HPDE6-E6E7 (cell line): ENCODE data around the gene RCSD1.
"Not testable (repeated sequence)": the region's sequence is repeated elsewhere in the genome, so short reads cannot be mapped to it uniquely, and the experiment has no call there.

ENCODE experiments used
- DNase-seq: peaks from one replicate; pipeline ENCODE4 v3.0.0; 2011; ENCODE audit warnings: missing footprints; ENCODE audit errors: extremely low spot score

The RCSD1 gene

DNA sequence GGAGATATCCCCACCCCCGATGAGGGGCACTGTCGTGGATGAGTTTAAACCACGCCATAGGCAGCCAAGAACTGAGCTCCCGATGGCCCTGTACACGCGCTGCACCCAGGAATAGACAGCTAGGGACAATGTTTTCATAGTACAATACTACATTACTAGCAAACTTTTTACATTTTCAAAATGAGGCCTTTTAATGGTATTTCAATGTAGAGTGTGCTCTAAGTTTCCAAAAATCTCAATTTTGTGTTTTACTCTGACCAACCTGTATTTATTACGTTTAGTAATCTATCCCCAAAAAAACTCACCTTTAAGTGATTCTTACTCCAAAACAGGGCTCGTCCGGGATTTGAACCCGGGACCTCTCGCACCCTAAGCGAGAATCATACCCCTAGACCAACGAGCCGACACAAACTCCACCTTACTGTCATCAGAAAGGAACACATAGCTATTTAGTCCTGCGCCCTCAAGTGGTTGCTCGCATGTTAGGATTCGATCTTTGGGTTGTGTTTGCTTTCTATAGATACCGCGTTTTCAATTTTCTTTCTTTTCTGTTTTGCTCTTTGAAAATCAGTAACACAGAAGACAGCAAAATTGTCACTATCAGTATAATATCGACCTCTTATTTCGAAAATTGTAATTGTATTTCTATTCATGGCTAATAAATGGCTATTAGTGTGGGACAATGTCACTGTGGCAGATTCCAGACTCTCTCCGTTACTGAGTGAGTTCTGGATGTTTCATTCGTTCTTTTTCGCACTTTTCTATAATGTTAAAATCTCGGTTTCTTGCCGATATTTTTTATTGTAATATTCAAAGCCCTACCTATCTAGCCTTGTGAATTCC is 85.3 kb downstream of the RCSD1 start:
- peak; percentile 53 for DNase-seq

DNA sequence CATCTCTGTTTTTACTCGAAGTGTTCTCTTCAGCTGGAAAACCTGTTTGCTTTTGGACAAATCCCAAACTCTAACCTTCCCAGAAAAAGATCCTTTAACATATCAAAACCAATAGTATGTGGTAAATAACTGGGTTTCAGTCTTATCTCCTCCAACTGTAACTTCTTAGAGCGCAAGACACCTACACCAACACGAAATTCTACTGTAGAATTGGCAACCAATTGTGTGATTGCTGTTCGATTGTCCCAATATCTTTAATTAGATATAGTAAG is 85.9 kb downstream of the RCSD1 start:
- DNase-seq, result no peak

DNA sequence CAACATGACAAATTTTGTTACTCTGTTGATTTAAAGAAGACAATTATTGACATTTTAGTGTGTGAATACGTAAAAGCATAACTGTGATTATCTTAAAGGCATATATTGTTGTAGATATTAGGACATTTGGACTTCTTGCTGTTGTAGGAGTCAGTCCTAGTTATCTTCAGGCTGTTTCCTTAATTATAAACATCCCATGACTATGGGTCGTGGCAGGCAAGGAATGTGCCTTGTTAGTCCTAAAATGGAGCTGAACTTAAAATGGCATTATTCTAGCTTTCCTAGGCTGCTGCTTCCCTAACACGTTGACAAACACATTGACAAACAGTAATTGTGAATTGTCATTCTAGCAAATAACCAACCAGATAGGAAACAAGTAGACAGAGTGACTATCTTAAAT is 87.3 kb downstream of the RCSD1 start:
- no peak for DNase-seq

GRCh38 chr1:167718914-167719691 is 89.1 kb downstream of the RCSD1 start:
- DNase-seq, result no peak

- DNase-seq, result not testable (repeated sequence)
These were observed 89.8 kb downstream of the RCSD1 start for GRCh38 chr1:167719715-167720421.

GRCh38 chr1:167720965-167721616 is 91.1 kb downstream of the RCSD1 start:
- no peak for DNase-seq

DNA sequence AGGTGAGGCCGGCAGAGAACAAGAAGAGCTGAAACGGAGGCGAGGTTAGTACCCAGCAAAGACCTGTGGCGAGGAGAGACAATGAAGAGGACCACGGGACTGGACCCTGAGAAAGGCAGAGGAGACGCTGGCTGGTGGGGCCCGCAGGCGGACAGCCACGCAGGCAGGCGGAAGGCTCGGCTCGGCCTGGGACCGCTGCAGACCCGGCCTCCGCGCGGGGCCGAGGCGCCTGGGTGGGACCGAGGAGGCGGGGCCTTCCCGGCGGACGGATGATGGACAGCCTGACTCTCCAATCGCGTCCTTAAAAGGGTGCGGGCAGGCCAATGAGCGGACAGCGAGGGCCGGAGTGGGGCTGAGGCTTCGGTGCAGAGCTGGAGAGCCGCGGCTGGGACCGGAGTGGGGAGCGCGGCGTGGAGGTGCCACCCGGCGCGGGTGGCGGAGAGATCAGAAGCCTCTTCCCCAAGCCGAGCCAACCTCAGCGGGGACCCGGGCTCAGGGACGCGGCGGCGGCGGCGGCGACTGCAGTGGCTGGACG is 91.7 kb downstream of the RCSD1 start, which contains the start of gene MPZL1:
Gene MPZL1 (plus strand): TSS at position 366 of the 535 bp plus-strand sequence. CDS start 170 bp downstream, outside the sequence.
- DNase-seq, result peak; percentile 98

DNA sequence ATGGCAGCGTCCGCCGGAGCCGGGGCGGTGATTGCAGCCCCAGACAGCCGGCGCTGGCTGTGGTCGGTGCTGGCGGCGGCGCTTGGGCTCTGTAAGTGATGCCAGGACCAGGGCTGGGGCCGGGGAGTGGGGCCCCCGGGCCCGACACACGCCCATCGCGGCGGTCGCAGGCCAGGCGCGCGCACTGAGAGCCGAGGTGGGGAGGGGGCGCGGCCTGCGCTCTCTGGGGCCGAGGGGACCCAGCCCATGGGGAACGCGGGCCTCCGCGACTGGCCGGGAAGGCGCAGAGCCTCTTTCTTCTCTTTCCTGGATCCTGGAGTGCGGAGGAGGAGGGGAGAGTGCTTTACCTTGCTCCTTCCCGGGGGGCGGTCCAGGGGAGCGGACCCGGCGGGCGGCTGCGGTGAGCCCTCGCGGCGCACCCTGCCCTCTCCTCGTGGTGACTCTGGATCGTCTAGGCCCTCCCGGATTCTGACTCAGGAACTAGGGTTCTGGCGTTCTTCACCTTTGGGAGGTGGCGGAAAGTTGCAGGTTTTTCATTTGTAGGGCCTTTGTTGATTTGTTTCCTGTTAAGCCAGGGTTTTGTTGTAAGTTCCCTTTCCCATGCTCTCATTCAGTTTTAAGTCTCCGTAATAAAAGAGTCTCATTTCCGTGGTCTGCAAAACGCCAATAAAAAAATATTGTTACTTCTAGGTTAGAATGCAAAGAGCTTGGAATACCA is 92.3 kb downstream of the RCSD1 start:
- DNase-seq, result peak; percentile 51

DNA sequence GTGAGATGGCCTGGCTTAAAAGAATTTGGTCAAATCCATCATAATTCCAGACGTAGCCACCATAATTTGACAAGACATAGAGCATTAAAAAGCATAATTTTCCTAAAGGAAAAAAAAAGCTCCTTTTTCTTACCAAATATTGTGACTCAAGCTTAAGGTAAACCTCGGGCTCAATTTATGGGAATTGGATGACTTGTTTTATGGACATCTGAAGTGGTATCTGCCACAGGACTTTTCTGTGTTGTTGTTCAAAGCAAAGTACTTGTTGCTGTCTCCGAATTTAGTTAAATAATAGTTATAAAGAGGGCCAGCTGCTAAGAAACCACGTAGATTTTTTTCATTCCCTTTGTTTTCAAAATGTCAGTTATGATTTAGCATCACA is 92.8 kb downstream of the RCSD1 start:
- DNase-seq, result no peak

GRCh38 chr1:167723707-167724323 is 93.8 kb downstream of the RCSD1 start:
- DNase-seq, result no peak

- DNase-seq, result no peak
These were observed 96.0 kb downstream of the RCSD1 start for GRCh38 chr1:167726008-167726407.

GRCh38 chr1:167728818-167729410 is 98.9 kb downstream of the RCSD1 start:
- DNase-seq, result no peak

DNA sequence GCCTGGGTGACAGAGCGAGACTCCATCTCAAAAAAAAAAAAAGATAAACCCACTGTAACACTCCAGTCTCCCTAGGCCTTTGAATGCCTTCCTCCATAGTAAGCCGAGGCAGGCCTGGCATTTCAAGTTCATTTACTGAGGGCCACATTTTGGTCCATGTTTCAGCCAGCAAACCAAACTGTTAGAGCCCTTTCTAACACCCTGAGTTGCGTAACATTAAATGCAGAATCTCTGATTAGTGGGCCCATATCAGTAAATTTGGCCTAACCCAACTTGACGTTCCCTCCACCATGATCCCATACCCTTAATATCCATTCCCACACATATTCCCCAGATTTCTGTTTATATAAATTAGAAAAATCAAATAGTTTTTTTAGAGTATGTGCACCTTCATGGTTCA is 104.2 kb downstream of the RCSD1 start:
- no peak for DNase-seq

GRCh38 chr1:167734841-167735240 is 104.8 kb downstream of the RCSD1 start:
- DNase-seq, result no peak

DNA sequence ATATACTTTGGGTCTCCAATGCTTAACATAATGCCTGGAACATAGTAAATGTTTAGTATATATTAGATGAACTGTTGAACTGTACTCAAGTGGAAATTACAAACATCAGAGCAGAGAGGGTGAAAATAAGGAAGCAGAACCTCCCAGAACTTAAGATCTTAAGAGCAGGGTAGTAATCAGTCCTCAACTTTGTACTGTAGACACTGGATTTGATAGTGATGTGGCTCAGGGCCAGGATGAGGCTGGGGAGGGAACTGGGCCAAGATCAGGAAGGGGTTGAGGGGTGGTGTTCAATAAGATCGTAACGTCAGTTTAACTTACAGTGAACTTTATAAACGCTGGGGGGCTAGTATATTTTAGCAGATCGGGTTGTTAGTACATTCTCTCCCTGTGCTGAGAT is 107.1 kb downstream of the RCSD1 start:
- no peak for DNase-seq

GRCh38 chr1:167738158-167738557 is 108.1 kb downstream of the RCSD1 start:
- no peak for DNase-seq

DNA sequence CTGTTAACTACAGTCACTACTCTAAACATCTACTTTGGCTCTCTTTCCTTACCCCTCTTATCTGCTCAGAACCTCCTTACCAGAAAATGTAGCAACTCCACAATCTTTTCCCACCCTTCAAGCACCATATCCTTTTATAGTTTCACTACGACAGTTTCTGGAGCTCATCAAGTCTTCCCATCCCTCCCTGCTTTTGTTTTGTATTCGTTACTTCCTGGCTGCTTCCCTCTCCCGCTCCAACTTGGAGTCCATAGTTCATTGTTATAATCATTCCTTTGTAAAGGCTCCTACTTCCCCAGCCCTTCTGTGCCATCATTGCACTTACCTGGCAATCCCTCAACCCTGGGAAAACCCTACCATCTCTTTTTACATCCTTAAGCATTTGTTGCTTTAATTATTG is 109.7 kb downstream of the RCSD1 start:
- DNase-seq, result no peak

GRCh38 chr1:167741103-167741502 is 111.1 kb downstream of the RCSD1 start:
- not testable (repeated sequence) for DNase-seq

GRCh38 chr1:167742392-167743057 is 112.5 kb downstream of the RCSD1 start:
- DNase-seq, result not testable (repeated sequence)

- no peak for DNase-seq
These were observed 114.9 kb downstream of the RCSD1 start for GRCh38 chr1:167744901-167745300.
